CD14-positive monocyte (primary cell): ENCODE measurements around the gene SPATA17. TPM values are rescaled to one million over a fixed set of nuclear protein-coding genes. Genes with fewer than 3 reads are reported as not detected.

ENCODE experiments used
- DNase-seq, 3 donors: peaks; one replicate each; pipeline ENCODE4 v3.0.0-alpha.2; 2011 to 2022
- H2AFZ ChIP-seq: 2 replicates; pipeline ENCODE4 v1.6.0; 2012; ENCODE audit warnings: mild to moderate bottlenecking, low read depth, low read length, inconsistent platforms; ENCODE audit not compliant: insufficient read depth, poor library complexity, severe bottlenecking
- H3K27ac ChIP-seq, 2 donors: 1 replicate in 1 of 2; 2 replicates in 1 of 2; pipeline ENCODE4 v1.5.1; 2012 to 2013; ENCODE audit warnings: low read length in 2 of 2, control low read depth in 1 of 2, inconsistent platforms in 1 of 2, low read depth in 1 of 2, mild to moderate bottlenecking in 1 of 2
- H3K27me3 ChIP-seq, 2 donors: one replicate each; pipeline versions ENCODE4 v1.6.0 to v1.6.1; 2011 to 2013; ENCODE audit warnings: low read length in 2 of 2; ENCODE audit not compliant: control insufficient read depth in 2 of 2, insufficient read depth in 2 of 2
- H3K36me3 ChIP-seq, 2 donors: replicated peaks in 1 of 2; 1 replicate in 1 of 2; 2 replicates in 1 of 2; pipeline versions ENCODE4 v1.5.1 to v1.6.1; 2012 to 2013; ENCODE audit warnings: low read length in 2 of 2, control low read depth in 1 of 2, inconsistent platforms in 1 of 2, mild to moderate bottlenecking in 1 of 2; ENCODE audit not compliant: insufficient read depth in 2 of 2, control insufficient read depth in 1 of 2
- H3K4me1 ChIP-seq, 2 donors: 1 replicate in 1 of 2; 2 replicates in 1 of 2; pipeline versions ENCODE4 v1.5.1 to v1.6.1; 2012 to 2013; ENCODE audit warnings: low read length in 2 of 2, control low read depth in 1 of 2, inconsistent platforms in 1 of 2, mild to moderate bottlenecking in 1 of 2, moderate library complexity in 1 of 2; ENCODE audit not compliant: insufficient read depth in 2 of 2, control insufficient read depth in 1 of 2
- H3K4me2 ChIP-seq: replicated peaks from 2 replicates; pipeline ENCODE3; 2012; ENCODE audit warnings: low read length, moderate library complexity, mild to moderate bottlenecking; ENCODE audit not compliant: poor library complexity, severe bottlenecking; ENCODE audit errors: extremely low read depth
- H3K4me3 ChIP-seq, 3 experiments: fragments of 200-600 bp in 1 of 3; sonication (generic) in 1 of 3; replicated peaks in 1 of 3; 1 replicate in 2 of 3; 2 replicates in 1 of 3; pipeline ENCODE4 v1.5.1; 2011 to 2013; ENCODE audit warnings: low read length in 3 of 3, mild to moderate bottlenecking in 3 of 3, control low read depth in 2 of 3, low read depth in 2 of 3, inconsistent platforms in 1 of 3, moderate library complexity in 1 of 3
- H3K79me2 ChIP-seq: 2 replicates; pipeline ENCODE4 v1.6.0; 2012; ENCODE audit warnings: mild to moderate bottlenecking, control low read depth, inconsistent platforms, low read length, moderate library complexity; ENCODE audit not compliant: insufficient read depth
- H3K9ac ChIP-seq: 2 replicates; pipeline ENCODE4 v1.6.0; 2017; ENCODE audit warnings: low read length, mild to moderate bottlenecking; ENCODE audit not compliant: insufficient read depth, poor library complexity, severe bottlenecking
- H3K9me3 ChIP-seq, 2 donors: replicated peaks in 1 of 2; 1 replicate in 1 of 2; 2 replicates in 1 of 2; pipeline versions ENCODE4 v1.5.1 to v1.6.1; 2012 to 2013; ENCODE audit warnings: low read length in 2 of 2, control low read depth in 1 of 2; ENCODE audit not compliant: control insufficient read depth in 1 of 2, insufficient read depth in 1 of 2
- H4K20me1 ChIP-seq: 2 replicates; pipeline ENCODE4 v1.6.0; 2012; ENCODE audit warnings: mild to moderate bottlenecking, low read length, control low read depth, moderate library complexity; ENCODE audit not compliant: insufficient read depth
- H3K27ac Mint-ChIP-seq, 7 donors: one replicate each; pipeline ENCODE4 v1.8.0; 2020; ENCODE audit warnings: mild to moderate bottlenecking in 7 of 7, mixed read lengths in 7 of 7, moderate library complexity in 6 of 7, inconsistent platforms in 2 of 7
- H3K27me3 Mint-ChIP-seq, 3 donors: one replicate each; pipeline ENCODE4 v1.8.0; 2021 to 2022; ENCODE audit warnings: low read depth in 3 of 3, mild to moderate bottlenecking in 3 of 3, mixed read lengths in 3 of 3, moderate library complexity in 3 of 3, inconsistent platforms in 1 of 3
- H3K36me3 Mint-ChIP-seq, 2 donors: one replicate each; pipeline ENCODE4 v1.8.0; 2020; ENCODE audit warnings: mixed read lengths in 2 of 2, inconsistent platforms in 1 of 2, mild to moderate bottlenecking in 1 of 2
- H3K4me1 Mint-ChIP-seq: one replicate; pipeline ENCODE4 v1.8.0; 2020; ENCODE audit warnings: mild to moderate bottlenecking, mixed read lengths
- H3K4me3 Mint-ChIP-seq, 2 donors: one replicate each; pipeline ENCODE4 v1.8.0; 2020; ENCODE audit warnings: mild to moderate bottlenecking in 2 of 2, mixed read lengths in 2 of 2, moderate library complexity in 1 of 2
- H3K9me3 Mint-ChIP-seq, 7 donors: one replicate each; pipeline ENCODE4 v1.8.0; 2020 to 2022; ENCODE audit warnings: mixed read lengths in 7 of 7, mild to moderate bottlenecking in 6 of 7, moderate library complexity in 6 of 7, inconsistent platforms in 2 of 7
- CTCF ChIP-seq: fragments of 200-600 bp; IDR thresholded peaks from one replicate; pipeline ENCODE4 v1.8.0; 2022; ENCODE audit warnings: antibody characterized with exemption, mild to moderate bottlenecking
- WGBS: methylation state at CpG from one replicate; pipeline ENCODE4 v1.1.5; 2013; ENCODE audit warnings: missing lambda C conversion rate; ENCODE audit not compliant: insufficient coverage; 5-methylcytosine and 5-hydroxymethylcytosine counted together
- intact Hi-C, 2 donors: fragments of 100-400 bp; cut with micrococcal nuclease; formaldehyde crosslinking; loops; one replicate each; pipeline versions ENCODE4 v1.15.0 to v1.15.1; 2023
- polyA plus RNA-seq, 3 donors: library from polyadenylated mRNA; depleted of rRNA in 1 of 3; unstranded in 2 of 3; stranded (reverse) in 1 of 3; fragments of 300-500 nt in 2 of 3; fragments of >200 nt in 1 of 3; fragmentation: Illumina TruSeq in 2 of 3; gene quantifications; 1 replicate in 2 of 3; 2 replicates in 1 of 3; pipeline ENCODE4 v1.2.3, GENCODE V29; 2012 to 2021

SPATA17 gene
- polyA plus RNA-seq, 3 donors: 0.28 TPM; not detected in 2

GRCh38 chr1:217661407-217661806 is 30.3 kb downstream of the SPATA17 start:
- Histone ChIP-seq H3K36me3 (no peaks in the 10 kb centered on the region), H3K27me3 (peaks cover 0 to 4% of the 10 kb centered on the region in 2 donors), H3K9ac (no peak overlapping the region), H3K4me3 (no peak overlapping the region), H3K4me2 (no peak overlapping the region), H3K9me3 (no peaks in the 10 kb centered on the region), H3K27ac (no peak overlapping the region), H3K79me2 (no peaks in the 10 kb centered on the region), H3K4me1 (no peaks in the 10 kb centered on the region), H4K20me1 (no peaks in the 10 kb centered on the region), H2AFZ (no peak overlapping the region)
- Mint-ChIP-seq H3K4me3 (no peak overlapping the region), H3K36me3 (no peaks in the 10 kb centered on the region), H3K9me3 (peaks cover 0 to 4% (median 0%) of the 10 kb centered on the region in 7 donors), H3K27ac (no peak overlapping the region), H3K27me3 (peaks cover 2 to 9% (median 2%) of the 10 kb centered on the region in 3 donors), H3K4me1 (peaks cover 6% of the 10 kb centered on the region)
- DNase-seq: no peak
- TF ChIP-seq CTCF: no peak
- intact Hi-C loops: no loop called here

- Histone ChIP-seq H3K4me2 (no peak overlapping the region), H3K9me3 (no peaks in the 10 kb centered on the region), H3K27me3 (peaks cover 0 to 4% of the 10 kb centered on the region in 2 donors), H3K27ac (no peak overlapping the region), H3K79me2 (no peaks in the 10 kb centered on the region), H3K4me3 (no peak overlapping the region), H4K20me1 (no peaks in the 10 kb centered on the region), H2AFZ (no peak overlapping the region), H3K36me3 (no peaks in the 10 kb centered on the region), H3K9ac (no peak overlapping the region), H3K4me1 (peaks cover 14 to 16% of the 10 kb centered on the region in 2 donors)
- Mint-ChIP-seq H3K27ac (no peak overlapping the region), H3K36me3 (no peaks in the 10 kb centered on the region), H3K4me1 (peaks cover 18% of the 10 kb centered on the region), H3K4me3 (no peak overlapping the region), H3K27me3 (peaks cover 2 to 6% (median 2%) of the 10 kb centered on the region in 3 donors), H3K9me3 (peaks cover 0 to 2% (median 0%) of the 10 kb centered on the region in 7 donors)
- intact Hi-C loops: no loop called here
- TF ChIP-seq CTCF: no peak
- WGBS: no CpG with 5 or more reads among the region's 2 CpGs
- DNase-seq: no peak
These were observed 37.3 kb downstream of the SPATA17 start for GRCh38 chr1:217668351-217668940.
